GM12878 (cell line): Measurements from ENCODE around the gene ATP2A2. TPM values are rescaled to one million over a fixed set of nuclear protein-coding genes. Genes with fewer than 3 reads are reported as not detected.

ENCODE experiments used
- ATAC-seq: fragments of 200-7000 bp; cut with Tn5 transposase; 3 replicates; pipeline ENCODE4 v1.9.1; 2020; ENCODE audit warnings: mild to moderate bottlenecking, moderate library complexity
- BruUV-seq: library from RNA; stranded (reverse); fragments of 400-500 nt; replicated peaks from 2 replicates; lab custom pipeline; 2021; lab: Mats Ljungman, UMichigan
- CTCF ChIA-PET: fragments of 300-600 bp; sonication (Branson Sonifier 250); formaldehyde crosslinking; extraction: SDS; loops from one replicate; lab custom pipeline; 2021; ENCODE audit warnings: inconsistent platforms; lab: Yijun Ruan, JAX
- POLR2A ChIA-PET: fragments of 350-600 bp; formaldehyde crosslinking; extraction: SDS; loops from one replicate; lab custom pipeline; 2021; ENCODE audit warnings: inconsistent platforms; lab: Charles Lee
- RAD21 ChIA-PET: fragments of 300-600 bp; sonication (Branson Sonifier 250); formaldehyde crosslinking; loops from one replicate; lab custom pipeline; 2023; ENCODE audit warnings: antibody characterized with exemption; ENCODE audit not compliant: unreplicated experiment; lab: Charles Lee
- SMC1A ChIA-PET: fragments of 300-600 bp; sonication (Branson Sonifier 250); formaldehyde crosslinking; loops from one replicate; lab custom pipeline; 2023; ENCODE audit not compliant: unreplicated experiment, uncharacterized antibody; lab: Charles Lee
- DNase-seq: peaks from one replicate; pipeline ENCODE4 v3.0.0-alpha.2; 2011; ENCODE audit warnings: low read depth, low spot score
- FAIRE-seq: peaks from 3 replicates; lab custom pipeline; 2011; peaks lifted over from hg19 to GRCh38; lab: Jason Lieb, UNC
- H2AFZ ChIP-seq: 2 replicates; pipeline ENCODE4 v1.6.0; 2011; ENCODE audit warnings: low read depth, low read length, control low read depth; ENCODE audit not compliant: control insufficient read depth
- H3K27ac ChIP-seq: 2 replicates; pipeline ENCODE4 v1.5.1; 2011; ENCODE audit warnings: control low read depth; ENCODE audit not compliant: control insufficient read depth, insufficient read depth
- H3K27me3 ChIP-seq, 2 experiments: replicated peaks in 1 of 2; 2 replicates each; pipeline versions ENCODE4 v1.6.0 to v1.6.1; 2011; ENCODE audit warnings: low read length in 1 of 2; ENCODE audit not compliant: control insufficient read depth in 2 of 2, insufficient read depth in 2 of 2
- H3K36me3 ChIP-seq, 2 experiments: 2 replicates each; pipeline ENCODE4 v1.5.1; 2011; ENCODE audit warnings: low read length in 1 of 2; ENCODE audit not compliant: control insufficient read depth in 2 of 2, insufficient read depth in 2 of 2
- H3K4me1 ChIP-seq: 2 replicates; pipeline ENCODE4 v1.6.1; 2011; ENCODE audit warnings: mild to moderate bottlenecking, low read length, moderate library complexity, mixed read lengths; ENCODE audit not compliant: control insufficient read depth, insufficient read depth
- H3K4me2 ChIP-seq: 2 replicates; pipeline ENCODE4 v1.6.0; 2011; ENCODE audit warnings: control low read depth; ENCODE audit not compliant: control insufficient read depth, insufficient read depth
- H3K4me3 ChIP-seq: fragments of 200-600 bp; sonication (generic); 2 replicates; pipeline ENCODE4 v1.5.1; 2016
- H3K79me2 ChIP-seq: 2 replicates; pipeline ENCODE4 v1.6.0; 2011; ENCODE audit warnings: low read length; ENCODE audit not compliant: control insufficient read depth, insufficient read depth
- H3K9ac ChIP-seq: 2 replicates; pipeline ENCODE4 v1.8.0; 2011; ENCODE audit warnings: low read length, control low read depth, mixed read lengths; ENCODE audit not compliant: control insufficient read depth, insufficient read depth
- H3K9me3 ChIP-seq: replicated peaks from 3 replicates; pipeline ENCODE4 v1.5.1; 2011; ENCODE audit warnings: mild to moderate bottlenecking, low read length; ENCODE audit not compliant: control insufficient read depth, insufficient read depth
- H4K20me1 ChIP-seq: 2 replicates; pipeline ENCODE4 v1.6.0; 2011; ENCODE audit not compliant: control insufficient read depth, insufficient read depth
- DPF2 ChIP-seq: fragments of 450-650 bp; IDR thresholded peaks from 2 replicates; pipeline ENCODE4 v1.6.1; 2017; ENCODE audit warnings: mild to moderate bottlenecking
- HCFC1 ChIP-seq: fragments of 150-350 bp; IDR thresholded peaks from 2 replicates; pipeline ENCODE4 v1.6.1; 2014; ENCODE audit warnings: low read length
- IRF4 ChIP-seq: IDR thresholded peaks from 2 replicates; pipeline ENCODE4 v1.6.1; 2011; ENCODE audit warnings: low read depth, low read length
- KLF5 ChIP-seq: fragments of 450-650 bp; IDR thresholded peaks from 2 replicates; pipeline ENCODE4 v1.6.1; 2014; ENCODE audit warnings: mild to moderate bottlenecking; ENCODE audit not compliant: partially characterized antibody
- NRF1 ChIP-seq: conservative IDR thresholded peaks from 2 replicates; pipeline ENCODE4 v1.6.1; 2011; ENCODE audit warnings: mild to moderate bottlenecking, low read depth, low read length, improper control_type of control experiment
- RAD51 ChIP-seq: fragments of 450-650 bp; IDR thresholded peaks from 2 replicates; pipeline ENCODE4 v1.6.1; 2016; ENCODE audit warnings: moderate library complexity, mild to moderate bottlenecking, inconsistent platforms
- SIN3A ChIP-seq: IDR thresholded peaks from 2 replicates; pipeline ENCODE4 v1.6.1; 2012; ENCODE audit warnings: low read depth, low read length, improper control_type of control experiment
- SIX5 ChIP-seq: IDR thresholded peaks from 2 replicates; pipeline ENCODE4 v1.6.1; 2011; ENCODE audit warnings: mild to moderate bottlenecking, low read depth, low read length, moderate library complexity; ENCODE audit not compliant: severe bottlenecking
- SMC3 ChIP-seq: IDR thresholded peaks from 2 replicates; pipeline ENCODE4 v1.6.1; 2011; ENCODE audit warnings: low read length, improper control_type of control experiment, borderline replicate concordance
- ZNF217 ChIP-seq: fragments of 450-650 bp; IDR thresholded peaks from 2 replicates; pipeline ENCODE4 v1.6.1; 2017; ENCODE audit warnings: antibody characterized with exemption, mild to moderate bottlenecking
- ZNF384 ChIP-seq: IDR thresholded peaks from 2 replicates; pipeline ENCODE4 v1.6.1; 2012; ENCODE audit warnings: low read depth, mild to moderate bottlenecking, low read length, improper control_type of control experiment, borderline replicate concordance
- ZSCAN29 ChIP-seq: fragments of 450-650 bp; IDR thresholded peaks from 2 replicates; pipeline ENCODE4 v1.6.1; 2017; ENCODE audit warnings: mild to moderate bottlenecking, moderate library complexity
- WGBS: methylation state at CpG from one replicate; pipeline ENCODE4 v1.1.6; 2016; ENCODE audit warnings: low lambda C conversion rate; ENCODE audit not compliant: insufficient replicate concordance, insufficient coverage; ENCODE audit errors: missing lambda C conversion rate; 5-methylcytosine and 5-hydroxymethylcytosine counted together
- in situ Hi-C: fragments of 300-500 bp; cut with MboI; formaldehyde crosslinking; loops from 9 replicates; pipeline ENCODE4 v1.14.3; 2018; ENCODE audit warnings: mixed read lengths
- intact Hi-C: fragments of 100-400 bp; cut with micrococcal nuclease; formaldehyde crosslinking; loops from one replicate; pipeline ENCODE4 v1.14.2; 2022; ENCODE audit not compliant: unreplicated experiment
- polyA plus RNA-seq, 11 experiments: library from polyadenylated mRNA; depleted of rRNA in 4 of 11; unstranded in 6 of 11; stranded (reverse) in 5 of 11; fragments of >200 nt; fragmentation: Nextera tagmentation in 4 of 11; fragmentation: Illumina TruSeq in 1 of 11; extraction: Ambion mirVana in 4 of 11; extraction: Trizol in 1 of 11; gene quantifications; 1 replicate in 1 of 11; 2 replicates in 10 of 11; pipeline versions ENCODE4 v1.2.1 to v1.2.3, GENCODE V29; 2011 to 2016; ENCODE audit warnings: inconsistent platforms in 2 of 11, missing spikeins in 2 of 11, low read depth in 1 of 11
- total RNA-seq, 4 experiments: library from RNA; depleted of rRNA in 3 of 4; stranded (reverse); fragments of >200 nt in 3 of 4; fragmentation: Illumina TruSeq in 1 of 4; extraction: Trizol in 1 of 4; gene quantifications; 2 replicates each; pipeline versions ENCODE4 v1.2.1 to v1.2.3, GENCODE V29; 2013 to 2021
- TF ChIP-seq, protein P1 (sequence below): fragments of 450-650 bp; IDR thresholded peaks from 2 replicates; pipeline ENCODE4 v1.6.1; 2018; ENCODE audit warnings: mild to moderate bottlenecking, low read depth, moderate library complexity; ENCODE audit not compliant: partially characterized antibody
- TF ChIP-seq, protein P2 (sequence below): IDR thresholded peaks from 2 replicates; pipeline ENCODE4 v1.6.1; 2012; ENCODE audit warnings: low read depth, low read length, improper control_type of control experiment

The ATP2A2 gene
- total and polyA plus RNA-seq, 10 of the 15 experiments (the other 5 are each of a cell fraction or from before 2014, with no cell fraction given), result 3.7 to 133 (median 34.4) TPM

GRCh38 chr12:110266381-110266960 is 14.6 kb upstream of the ATP2A2 start:
- FAIRE-seq (no peak), DNase-seq (no peak), ATAC-seq (no peak)
- Histone ChIP-seq H3K4me1 (no peaks in the 10 kb centered on the region), H3K27me3 (no peaks in the 10 kb centered on the region), H3K27ac (no peak overlapping the region), H2AFZ (no peak overlapping the region), H3K4me3 (no peak overlapping the region), H3K9me3 (no peaks in the 10 kb centered on the region), H4K20me1 (no peaks in the 10 kb centered on the region), H3K79me2 (no peaks in the 10 kb centered on the region), H3K36me3 (no peaks in the 10 kb centered on the region), H3K9ac (no peak overlapping the region), H3K4me2 (no peak overlapping the region)
- no TSS peak for BruUV-seq
- ChIA-PET CTCF (no interaction called here), RAD21 (no interaction called here), SMC1A (no interaction called here), POLR2A (interaction anchor here (1.1 kb wide), 1 partner anchor 14 kb away, joined by 3 read pairs; no protein-coding TSS in a partner anchor)
- 39% methylated on average over 5 of the region's 5 CpGs for WGBS
- in situ Hi-C loops (no loop called here), intact Hi-C loops (no loop called here)
- no peak for TF ChIP-seq RAD51
- no peak for TF ChIP-seq SIX5
- no peak for TF ChIP-seq ZSCAN29
- no peak for TF ChIP-seq SMC3
- TF ChIP-seq DPF2, result no peak
- TF ChIP-seq NRF1, result no peak
- no peak for TF ChIP-seq SIN3A

GRCh38 chr12:110266980-110267620 is 13.9 kb upstream of the ATP2A2 start:
- POLR2A ChIA-PET, result interaction anchor here (1.1 kb wide), 1 partner anchor 13 kb away, joined by 3 read pairs; no protein-coding TSS in a partner anchor
- H3K4me1 ChIP-seq, result no peaks in the 10 kb centered on the region
- no peaks in the 10 kb centered on the region for H3K36me3 ChIP-seq
- no peak overlapping the region for H3K9ac ChIP-seq
- no peaks in the 10 kb centered on the region for H4K20me1 ChIP-seq
- no TSS peak for BruUV-seq
- 43% methylated on average over 9 of the region's 9 CpGs for WGBS
- in situ Hi-C loops (no loop called here), intact Hi-C loops (no loop called here)
- ATAC-seq (no peak), DNase-seq (no peak), FAIRE-seq (no peak)
- CTCF ChIA-PET, result no interaction called here
- H2AFZ ChIP-seq, result no peak overlapping the region
- no peak overlapping the region for H3K27ac ChIP-seq
- H3K9me3 ChIP-seq, result no peaks in the 10 kb centered on the region
- no peaks in the 10 kb centered on the region for H3K27me3 ChIP-seq
- no peaks in the 10 kb centered on the region for H3K79me2 ChIP-seq
- RAD21 ChIA-PET, result no interaction called here
- SMC1A ChIA-PET, result no interaction called here
- H3K4me2 ChIP-seq, result no peak overlapping the region
- H3K4me3 ChIP-seq, result no peak overlapping the region
- no peak for TF ChIP-seq KLF5
- no peak for TF ChIP-seq ZNF217
- TF ChIP-seq IRF4, result no peak
- TF ChIP-seq, protein P1, sequence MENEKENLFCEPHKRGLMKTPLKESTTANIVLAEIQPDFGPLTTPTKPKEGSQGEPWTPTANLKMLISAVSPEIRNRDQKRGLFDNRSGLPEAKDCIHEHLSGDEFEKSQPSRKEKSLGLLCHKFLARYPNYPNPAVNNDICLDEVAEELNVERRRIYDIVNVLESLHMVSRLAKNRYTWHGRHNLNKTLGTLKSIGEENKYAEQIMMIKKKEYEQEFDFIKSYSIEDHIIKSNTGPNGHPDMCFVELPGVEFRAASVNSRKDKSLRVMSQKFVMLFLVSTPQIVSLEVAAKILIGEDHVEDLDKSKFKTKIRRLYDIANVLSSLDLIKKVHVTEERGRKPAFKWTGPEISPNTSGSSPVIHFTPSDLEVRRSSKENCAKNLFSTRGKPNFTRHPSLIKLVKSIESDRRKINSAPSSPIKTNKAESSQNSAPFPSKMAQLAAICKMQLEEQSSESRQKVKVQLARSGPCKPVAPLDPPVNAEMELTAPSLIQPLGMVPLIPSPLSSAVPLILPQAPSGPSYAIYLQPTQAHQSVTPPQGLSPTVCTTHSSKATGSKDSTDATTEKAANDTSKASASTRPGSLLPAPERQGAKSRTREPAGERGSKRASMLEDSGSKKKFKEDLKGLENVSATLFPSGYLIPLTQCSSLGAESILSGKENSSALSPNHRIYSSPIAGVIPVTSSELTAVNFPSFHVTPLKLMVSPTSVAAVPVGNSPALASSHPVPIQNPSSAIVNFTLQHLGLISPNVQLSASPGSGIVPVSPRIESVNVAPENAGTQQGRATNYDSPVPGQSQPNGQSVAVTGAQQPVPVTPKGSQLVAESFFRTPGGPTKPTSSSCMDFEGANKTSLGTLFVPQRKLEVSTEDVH, result no peak
- TF ChIP-seq, protein P2, sequence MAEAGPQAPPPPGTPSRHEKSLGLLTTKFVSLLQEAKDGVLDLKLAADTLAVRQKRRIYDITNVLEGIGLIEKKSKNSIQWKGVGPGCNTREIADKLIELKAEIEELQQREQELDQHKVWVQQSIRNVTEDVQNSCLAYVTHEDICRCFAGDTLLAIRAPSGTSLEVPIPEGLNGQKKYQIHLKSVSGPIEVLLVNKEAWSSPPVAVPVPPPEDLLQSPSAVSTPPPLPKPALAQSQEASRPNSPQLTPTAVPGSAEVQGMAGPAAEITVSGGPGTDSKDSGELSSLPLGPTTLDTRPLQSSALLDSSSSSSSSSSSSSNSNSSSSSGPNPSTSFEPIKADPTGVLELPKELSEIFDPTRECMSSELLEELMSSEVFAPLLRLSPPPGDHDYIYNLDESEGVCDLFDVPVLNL, result no peak
- TF ChIP-seq ZNF384, result no peak
- no peak for TF ChIP-seq HCFC1
